Measurements from ENCODE around the gene HEXD. TPM values are rescaled to one million over a fixed set of nuclear protein-coding genes. Genes with fewer than 3 reads are reported as not detected.

HEXD gene
- total and polyA plus RNA-seq, 10 of the 15 experiments (the other 5 are each of a cell fraction or from before 2014, with no cell fraction given): 1.6 to 24.2 (median 7.0) TPM

DNA sequence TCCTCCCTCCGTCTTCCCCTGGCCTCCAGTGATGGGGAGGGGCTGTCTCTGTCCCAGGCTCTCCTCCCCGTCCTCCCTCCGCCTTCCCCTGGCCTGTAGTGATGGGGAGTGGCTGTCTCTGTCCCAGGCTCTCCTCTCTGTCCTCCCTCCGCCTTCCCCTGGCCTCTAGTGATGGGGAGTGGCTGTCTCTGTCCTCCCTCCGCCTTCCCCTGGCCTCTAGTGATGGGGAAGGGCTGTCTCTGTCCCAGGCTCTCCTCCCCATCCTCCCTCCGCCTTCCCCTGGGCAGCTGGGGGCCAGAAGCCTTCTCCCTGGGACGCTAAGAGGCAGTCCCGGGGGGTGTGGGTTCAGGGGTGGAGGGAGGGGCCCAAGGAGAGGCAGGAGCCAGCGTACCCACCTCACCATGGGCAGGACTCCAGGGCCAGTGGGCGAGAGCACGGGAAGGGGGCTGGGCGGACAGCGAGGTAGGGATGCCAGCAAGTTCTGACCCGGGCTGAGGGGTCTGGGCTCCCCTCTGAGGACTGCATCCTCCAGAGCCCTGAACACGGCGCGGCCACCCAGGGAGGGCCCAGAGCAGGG, 31.8 kb upstream of the HEXD start:
- ChIA-PET RAD21 (ENCODE audit: unreplicated experiment) (no interaction called here), SMC1A (ENCODE audit: uncharacterized antibody, unreplicated experiment) (no interaction called here), CTCF (interaction anchor here (1.5 kb wide), 1 partner anchor 20 kb away, joined by 6 read pairs; no protein-coding TSS in a partner anchor), POLR2A (no interaction called here)
- no peak for TF ChIP-seq NFYB (IDR thresholded peaks at IDR 0.05; ENCODE audit: insufficient read depth, low read depth, low read length)
- no peak for TF ChIP-seq RELA (IDR thresholded peaks at IDR 0.05; ENCODE audit: borderline replicate concordance, partially characterized antibody)
- TF ChIP-seq TBL1XR1 (IDR thresholded peaks at IDR 0.05; ENCODE audit: low read depth, low read length): no peak
- TF ChIP-seq NKRF (conservative IDR thresholded peaks at IDR 0.05): no peak
- TF ChIP-seq NR2F1 (conservative IDR thresholded peaks at IDR 0.05): no peak
- TF ChIP-seq TCF7 (IDR thresholded peaks at IDR 0.05; ENCODE audit: borderline replicate concordance): no peak
- no peak for TF ChIP-seq POLR2AphosphoS5 (IDR thresholded peaks at IDR 0.05; ENCODE audit: low read length)
- no peak for TF ChIP-seq MTA3 (IDR thresholded peaks at IDR 0.05; ENCODE audit: borderline replicate concordance, low read length)
- no peak for TF ChIP-seq SMAD5 (IDR thresholded peaks at IDR 0.05; ENCODE audit: low read depth)
- no peak for TF ChIP-seq ZNF687 (IDR thresholded peaks at IDR 0.05)
- TF ChIP-seq ETV6 (conservative IDR thresholded peaks at IDR 0.05 in 1 of 2, IDR thresholded peaks at IDR 0.05 in 1 of 2; ENCODE audit: borderline replicate concordance in 1 of 2, low read depth in 1 of 2): no peak
- H3K27me3 ChIP-seq (replicated peaks in 1 of 2; ENCODE audit: control insufficient read depth in 2 of 2, insufficient read depth in 2 of 2, low read length in 1 of 2): no peaks in the 10 kb centered on the region
- intact Hi-C loops (cut with micrococcal nuclease; ENCODE audit: unreplicated experiment) (no loop called here), in situ Hi-C loops (cut with MboI) (no loop called here)
- H3K9me3 ChIP-seq (replicated peaks; ENCODE audit: control insufficient read depth, insufficient read depth, low read length): no peaks in the 10 kb centered on the region
- BruUV-seq (replicated peaks): no TSS peak
- H3K4me1 ChIP-seq (ENCODE audit: control insufficient read depth, insufficient read depth, low read length): no peaks in the 10 kb centered on the region
- no peak for FAIRE-seq
- no peak for ATAC-seq
- H3K27ac ChIP-seq (ENCODE audit: control insufficient read depth, insufficient read depth): no peak overlapping the region
- H3K79me2 ChIP-seq (ENCODE audit: control insufficient read depth, insufficient read depth, low read length): no peaks in the 10 kb centered on the region
- H3K36me3 ChIP-seq (ENCODE audit: control insufficient read depth in 2 of 2, insufficient read depth in 2 of 2, low read length in 1 of 2): no peaks in the 10 kb centered on the region
- no peak for DNase-seq (ENCODE audit: low read depth, low spot score)
- H3K9ac ChIP-seq (ENCODE audit: control insufficient read depth, insufficient read depth, low read length): no peak overlapping the region
- H3K4me2 ChIP-seq (ENCODE audit: control insufficient read depth, insufficient read depth): no peak overlapping the region
- H2AFZ ChIP-seq (ENCODE audit: control insufficient read depth, low read depth, low read length): no peak overlapping the region
- no peaks in the 10 kb centered on the region for H4K20me1 ChIP-seq (ENCODE audit: control insufficient read depth, insufficient read depth)
- WGBS (ENCODE audit: insufficient coverage, insufficient replicate concordance, low lambda C conversion rate, missing lambda C conversion rate): 49% methylated on average over 14 of the region's 17 CpGs
- H3K4me3 ChIP-seq: no peak overlapping the region

Measured in GM12878 (cell line).